Memory B cell (primary cell): ENCODE data around the gene ZNRF3.
"Not testable (repeated sequence)": the region's sequence is repeated elsewhere in the genome, so short reads cannot be mapped to it uniquely, and the experiment has no call there.

ENCODE experiments used
- ATAC-seq: fragments of 150-1000 bp; cut with Tn5 transposase; 2 replicates; pipeline ENCODE4 v1.10.0; 2021; ENCODE audit warnings: low read depth, mild to moderate bottlenecking, moderate library complexity
- DNase-seq, 2 donors: peaks; one replicate each; pipeline ENCODE4 v3.0.0; 2022; ENCODE audit warnings: low spot score in 2 of 2
- H3K27ac Mint-ChIP-seq: one replicate; pipeline ENCODE4 v1.8.0; 2022; ENCODE audit warnings: mild to moderate bottlenecking, moderate library complexity, mixed read lengths
- H3K27me3 Mint-ChIP-seq: one replicate; pipeline ENCODE4 v1.8.0; 2022; ENCODE audit warnings: mixed read lengths
- H3K36me3 Mint-ChIP-seq: one replicate; pipeline ENCODE4 v1.8.0; 2022; ENCODE audit warnings: mild to moderate bottlenecking, mixed read lengths
- H3K4me1 Mint-ChIP-seq: one replicate; pipeline ENCODE4 v1.8.0; 2022; ENCODE audit warnings: mixed read lengths
- H3K4me3 Mint-ChIP-seq: one replicate; pipeline ENCODE4 v1.8.0; 2022; ENCODE audit warnings: mild to moderate bottlenecking, moderate library complexity, mixed read lengths
- H3K9me3 Mint-ChIP-seq: one replicate; pipeline ENCODE4 v1.8.0; 2022; ENCODE audit warnings: mixed read lengths

Gene ZNRF3

GRCh38 chr22:28869736-28870135, 13.6 kb upstream of the ZNRF3 start:
- H3K27me3 Mint-ChIP-seq, result no peaks in the 10 kb centered on the region
- no peak overlapping the region for H3K4me3 Mint-ChIP-seq
- H3K27ac Mint-ChIP-seq, result no peak overlapping the region
- H3K4me1 Mint-ChIP-seq, result no peaks in the 10 kb centered on the region
- H3K9me3 Mint-ChIP-seq, result peaks cover 1% of the 10 kb centered on the region
- peaks cover 2% of the 10 kb centered on the region for H3K36me3 Mint-ChIP-seq
- no peak for ATAC-seq
- DNase-seq, result no peak

- H3K36me3 Mint-ChIP-seq, result no peaks in the 10 kb centered on the region
- H3K4me3 Mint-ChIP-seq, result no peak overlapping the region
- no peak overlapping the region for H3K27ac Mint-ChIP-seq
- H3K4me1 Mint-ChIP-seq, result no peaks in the 10 kb centered on the region
- ATAC-seq (no peak), DNase-seq (no peak)
- no peaks in the 10 kb centered on the region for H3K27me3 Mint-ChIP-seq
- H3K9me3 Mint-ChIP-seq, result no peaks in the 10 kb centered on the region
These were observed 10.0 kb upstream of the ZNRF3 start for GRCh38 chr22:28873183-28873963.

- ATAC-seq, result no peak
- no peak overlapping the region for H3K4me3 Mint-ChIP-seq
- no peaks in the 10 kb centered on the region for H3K4me1 Mint-ChIP-seq
- no peak overlapping the region for H3K27ac Mint-ChIP-seq
- DNase-seq, result no peak
- no peaks in the 10 kb centered on the region for H3K9me3 Mint-ChIP-seq
- H3K36me3 Mint-ChIP-seq, result no peaks in the 10 kb centered on the region
- no peaks in the 10 kb centered on the region for H3K27me3 Mint-ChIP-seq
These were observed 9.3 kb upstream of the ZNRF3 start for GRCh38 chr22:28874061-28874460.

- no peaks in the 10 kb centered on the region for H3K9me3 Mint-ChIP-seq
- ATAC-seq (no peak), DNase-seq (no peak)
- H3K36me3 Mint-ChIP-seq, result no peaks in the 10 kb centered on the region
- H3K4me1 Mint-ChIP-seq, result peaks cover 3% of the 10 kb centered on the region
- H3K27ac Mint-ChIP-seq, result no peak overlapping the region
- H3K27me3 Mint-ChIP-seq, result no peaks in the 10 kb centered on the region
- no peak overlapping the region for H3K4me3 Mint-ChIP-seq
These were observed 8.5 kb upstream of the ZNRF3 start for GRCh38 chr22:28874811-28875320.

DNA sequence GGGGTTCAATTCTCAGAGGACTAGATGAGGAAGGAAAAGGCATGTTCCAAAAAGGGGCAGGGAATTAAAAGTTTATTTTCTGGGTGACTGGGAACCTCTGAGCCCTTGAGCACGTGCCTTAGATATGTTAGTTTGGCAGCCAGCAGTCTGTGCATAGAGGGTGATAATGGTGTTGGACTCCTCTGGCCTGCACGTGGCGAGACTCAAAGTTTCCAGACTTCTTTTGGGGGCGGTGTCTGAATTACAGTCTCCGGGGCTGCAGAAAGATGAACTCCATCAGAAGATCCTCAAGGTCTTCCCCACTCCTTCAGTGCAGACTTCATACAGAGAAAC, 861 bp upstream of the ZNRF3 start:
- Mint-ChIP-seq H3K36me3 (no peaks in the 10 kb centered on the region), H3K27ac (peak overlapping the region; percentile 58), H3K4me1 (peaks cover 17% of the 10 kb centered on the region), H3K27me3 (peaks cover 3% of the 10 kb centered on the region), H3K9me3 (peaks cover 1% of the 10 kb centered on the region), H3K4me3 (peak overlapping the region; percentile 87)
- ATAC-seq (no peak), DNase-seq (no peak)

DNA sequence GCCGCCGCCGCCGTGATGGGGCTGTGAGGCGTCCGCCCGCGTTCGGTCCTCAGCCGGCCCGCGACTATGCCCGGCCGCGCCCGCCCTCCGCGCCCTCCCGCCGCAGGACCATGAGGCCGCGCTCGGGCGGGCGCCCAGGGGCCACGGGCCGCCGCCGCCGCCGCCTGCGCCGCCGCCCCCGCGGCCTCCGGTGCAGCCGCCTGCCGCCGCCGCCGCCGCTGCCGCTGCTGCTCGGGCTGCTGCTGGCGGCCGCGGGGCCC, 215 bp downstream of the ZNRF3 start:
- no peak overlapping the region for H3K27ac Mint-ChIP-seq
- H3K36me3 Mint-ChIP-seq, result no peaks in the 10 kb centered on the region
- DNase-seq (no peak), ATAC-seq (no peak)
- peaks cover 1% of the 10 kb centered on the region for H3K9me3 Mint-ChIP-seq
- H3K4me3 Mint-ChIP-seq, result peak overlapping the region; percentile 87
- H3K4me1 Mint-ChIP-seq, result peaks cover 17% of the 10 kb centered on the region
- peaks cover 3% of the 10 kb centered on the region for H3K27me3 Mint-ChIP-seq

GRCh38 chr22:28883917-28884746, 760 bp downstream of the ZNRF3 start:
- DNase-seq, result peak; percentile 27 to 56

GRCh38 chr22:28884747-28885350, 1.5 kb downstream of the ZNRF3 start:
- H3K27me3 Mint-ChIP-seq, result peaks cover 3% of the 10 kb centered on the region
- peaks cover 1% of the 10 kb centered on the region for H3K9me3 Mint-ChIP-seq
- peaks cover 14% of the 10 kb centered on the region for H3K4me1 Mint-ChIP-seq
- H3K4me3 Mint-ChIP-seq, result peak overlapping the region; percentile 59
- DNase-seq (no peak), ATAC-seq (no peak)
- no peaks in the 10 kb centered on the region for H3K36me3 Mint-ChIP-seq
- H3K27ac Mint-ChIP-seq, result no peak overlapping the region

More at GRCh38 chr22:28883917-28884746, 760 bp downstream of the ZNRF3 start:
- H3K27me3 Mint-ChIP-seq, result peaks cover 3% of the 10 kb centered on the region
- H3K27ac Mint-ChIP-seq, result no peak overlapping the region
- peaks cover 1% of the 10 kb centered on the region for H3K9me3 Mint-ChIP-seq
- no peaks in the 10 kb centered on the region for H3K36me3 Mint-ChIP-seq
- peak overlapping the region; percentile 59 for H3K4me3 Mint-ChIP-seq
- peak; percentile 26 for ATAC-seq
- peaks cover 17% of the 10 kb centered on the region for H3K4me1 Mint-ChIP-seq

DNA sequence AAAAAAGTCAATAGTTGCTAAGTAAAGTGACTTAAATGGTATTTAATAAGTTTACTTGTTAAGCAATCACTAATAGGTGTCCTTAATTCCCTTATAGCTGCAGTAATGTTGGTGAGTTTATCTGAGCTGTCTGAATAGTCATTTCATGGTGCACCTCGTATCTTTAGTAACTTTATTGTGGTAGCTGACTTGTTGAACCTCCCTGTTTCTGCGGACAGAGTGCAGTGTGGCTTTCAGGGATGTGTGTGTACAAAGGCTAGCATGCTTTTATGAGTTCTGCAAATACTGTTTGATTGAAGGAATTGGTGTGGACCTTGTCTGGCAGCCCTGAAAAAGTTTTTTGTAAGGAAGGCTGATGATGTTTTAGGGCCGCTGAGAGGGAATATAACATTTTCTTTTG, 2.6 kb downstream of the ZNRF3 start:
- H3K27ac Mint-ChIP-seq, result no peak overlapping the region
- H3K4me3 Mint-ChIP-seq, result no peak overlapping the region
- no peaks in the 10 kb centered on the region for H3K9me3 Mint-ChIP-seq

DNA sequence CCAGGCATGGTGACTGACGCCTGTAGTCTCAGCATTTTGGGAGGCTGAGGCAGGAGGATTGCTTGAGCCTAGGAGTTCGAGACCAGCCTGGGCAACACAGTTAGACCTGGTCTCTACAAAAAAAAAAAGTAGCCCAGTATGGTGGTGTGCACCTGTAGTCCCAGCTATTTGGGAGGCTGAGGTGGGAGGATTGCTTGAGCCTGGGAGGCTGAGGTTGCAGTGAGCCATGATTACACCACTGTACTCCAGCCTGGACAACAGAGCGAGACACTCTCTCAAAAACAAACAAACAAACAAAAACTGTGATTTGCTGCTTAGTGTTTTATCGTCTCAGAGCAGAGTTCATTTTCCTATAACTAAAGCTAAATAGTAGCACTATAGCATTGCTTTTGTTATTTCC, 3.3 kb downstream of the ZNRF3 start:
- not testable (repeated sequence) for ATAC-seq, H3K27ac Mint-ChIP-seq, DNase-seq, H3K36me3 Mint-ChIP-seq, H3K4me3 Mint-ChIP-seq, H3K9me3 Mint-ChIP-seq, H3K27me3 Mint-ChIP-seq
- peaks cover 12% of the 10 kb centered on the region for H3K4me1 Mint-ChIP-seq

More for the DNA sequence above, 2.6 kb downstream of the ZNRF3 start:
- no peak for DNase-seq
- peaks cover 3% of the 10 kb centered on the region for H3K27me3 Mint-ChIP-seq
- H3K4me1 Mint-ChIP-seq, result peaks cover 12% of the 10 kb centered on the region
- no peaks in the 10 kb centered on the region for H3K36me3 Mint-ChIP-seq
- no peak for ATAC-seq

GRCh38 chr22:28887725-28888459, 4.5 kb downstream of the ZNRF3 start:
- Mint-ChIP-seq H3K9me3 (no peaks in the 10 kb centered on the region), H3K36me3 (no peaks in the 10 kb centered on the region), H3K4me1 (peaks cover 6% of the 10 kb centered on the region), H3K27ac (no peak overlapping the region), H3K27me3 (peaks cover 3% of the 10 kb centered on the region), H3K4me3 (no peak overlapping the region)
- no peak for DNase-seq
- ATAC-seq, result no peak

- Mint-ChIP-seq H3K36me3 (no peaks in the 10 kb centered on the region), H3K4me3 (no peak overlapping the region), H3K27ac (no peak overlapping the region), H3K4me1 (no peaks in the 10 kb centered on the region), H3K9me3 (no peaks in the 10 kb centered on the region), H3K27me3 (peaks cover 3% of the 10 kb centered on the region)
- DNase-seq (no peak), ATAC-seq (no peak)
These were observed 6.2 kb downstream of the ZNRF3 start for GRCh38 chr22:28889478-28890024.

- Mint-ChIP-seq H3K9me3 (no peaks in the 10 kb centered on the region), H3K4me3 (no peak overlapping the region), H3K27ac (no peak overlapping the region), H3K4me1 (no peaks in the 10 kb centered on the region), H3K36me3 (no peaks in the 10 kb centered on the region), H3K27me3 (peaks cover 3% of the 10 kb centered on the region)
- no peak for ATAC-seq
- DNase-seq, result no peak
These were observed 7.9 kb downstream of the ZNRF3 start for GRCh38 chr22:28891156-28891733.
